ENCODE data around the gene GPR52. TPM values are rescaled to one million over a fixed set of nuclear protein-coding genes. Genes with fewer than 3 reads are reported as not detected.

The GPR52 gene
- 0.51 TPM in 1 of 2 replicates, not detected in the other for total RNA-seq

GRCh38 chr1:174447866-174448530, at the start of gene GPR52:
Gene GPR52, plus strand, starts transcription at chr1:174447964. Its CDS starts 148 bp downstream, at chr1:174448112.

All from mesangial cell (primary cell).